ENCODE data around the gene RAD9B.
"Not testable (repeated sequence)": the region's sequence is repeated elsewhere in the genome, so short reads cannot be mapped to it uniquely, and the experiment has no call there.

RAD9B gene

DNA sequence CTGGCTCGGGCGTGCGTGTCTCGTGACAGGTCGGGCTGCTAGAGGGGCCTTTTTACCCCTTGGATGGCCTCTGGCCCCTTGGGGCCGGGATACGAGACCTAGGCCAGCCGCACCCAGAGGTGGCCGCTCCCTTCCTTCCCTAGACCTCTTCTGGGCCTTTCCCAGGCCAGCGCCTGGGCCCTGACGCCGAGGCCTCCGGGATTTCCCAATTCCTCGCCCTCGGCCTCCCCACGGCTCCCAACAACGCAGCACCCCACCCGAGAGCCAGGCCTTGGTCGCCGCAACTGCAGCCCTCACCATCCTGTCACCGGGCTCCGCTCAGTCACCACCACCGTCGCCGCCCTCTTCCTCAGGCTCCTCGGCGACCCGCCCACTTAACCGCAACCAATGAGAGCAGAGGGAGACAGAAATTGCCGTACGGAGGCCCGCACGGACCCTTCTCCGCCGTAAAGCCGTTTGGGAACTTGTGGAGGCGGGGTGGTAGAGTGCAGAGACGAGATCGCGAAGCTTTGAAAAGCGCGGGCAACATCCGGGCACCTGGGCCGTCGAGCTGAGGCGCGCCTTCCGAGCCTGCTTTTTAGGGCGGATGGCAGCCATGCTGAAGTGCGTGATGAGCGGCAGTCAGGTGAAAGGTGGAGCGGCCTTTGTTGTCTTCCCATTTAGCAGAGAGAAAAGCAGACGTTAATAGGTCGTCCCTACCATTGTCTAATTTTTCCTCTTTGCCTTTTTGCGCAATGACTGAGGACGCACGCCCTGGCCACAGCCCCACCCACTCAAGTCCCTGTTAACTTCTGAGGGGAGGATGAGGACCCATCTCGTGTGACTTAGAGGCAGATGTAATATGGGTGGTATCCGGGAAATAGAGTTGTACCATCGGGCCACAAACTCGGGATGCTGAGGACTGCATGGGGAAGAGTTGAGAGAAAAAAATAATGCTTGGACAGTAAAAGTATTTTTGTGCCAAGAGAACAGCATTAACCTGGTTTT lies at the start of gene RAD9B, which contains the start of gene VPS29:
RAD9B (plus strand) TSS at position 580 of the 987 bp plus-strand sequence; CDS start at position 587, 7 bp downstream.
VPS29 (minus strand) TSS at position 360 of the 987 bp plus-strand sequence; CDS start at position 300, 60 bp downstream.
- DNase-seq, result peak; percentile 98 to 99

DNA sequence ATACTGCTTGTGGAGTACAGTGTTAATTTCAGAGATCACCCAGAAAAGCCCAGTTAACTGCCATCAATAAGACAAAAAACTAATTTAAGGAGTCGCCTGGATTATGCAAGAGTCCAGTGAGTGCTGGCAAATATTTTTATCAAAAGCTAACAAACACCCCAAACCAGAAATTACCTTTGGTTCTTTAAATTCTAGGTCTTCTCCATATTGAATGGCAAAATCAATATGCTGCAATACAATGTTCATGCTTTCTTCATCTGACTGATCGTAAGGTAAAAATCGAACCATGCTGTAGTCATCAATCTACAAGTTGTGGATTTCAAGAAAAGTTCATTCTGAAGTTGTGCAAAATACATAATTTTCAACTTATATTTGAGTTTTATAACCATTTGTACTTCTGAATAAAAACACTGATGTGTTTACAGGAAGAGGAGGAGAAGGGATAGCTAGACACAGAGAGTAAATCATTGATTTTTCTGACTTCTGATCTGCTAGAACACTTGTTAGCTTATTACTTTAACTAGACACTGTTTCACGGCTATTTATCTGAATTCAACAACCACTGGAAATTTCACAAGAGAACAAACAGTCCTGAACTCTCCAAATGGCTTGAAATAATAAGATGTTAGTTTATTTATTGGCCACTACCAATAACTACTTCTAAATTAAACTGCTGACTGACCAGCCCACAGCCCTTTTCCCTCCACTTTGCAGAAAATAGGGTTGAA lies 48.4 kb upstream of the RAD9B start:
- DNase-seq, result no peak

DNA sequence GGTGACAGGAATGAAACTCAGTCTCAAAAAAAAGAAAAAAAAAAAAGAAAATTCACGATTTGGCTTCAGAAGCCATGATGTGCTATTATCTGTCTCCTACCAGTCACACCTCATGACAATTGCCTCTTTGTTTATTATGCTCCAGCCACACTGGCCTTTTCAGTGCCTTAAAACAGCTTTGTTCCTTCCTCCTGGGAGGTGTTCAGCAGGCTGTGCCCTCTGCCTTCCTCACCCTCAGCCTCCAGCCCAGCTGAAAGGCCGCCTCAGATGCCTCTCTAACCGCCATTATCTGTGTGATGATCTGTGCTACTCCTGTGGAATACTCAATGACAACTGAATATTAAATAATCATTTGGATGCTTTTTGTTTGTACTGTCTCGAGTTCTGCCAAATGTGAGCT lies 43.4 kb upstream of the RAD9B start:
- DNase-seq, result no peak

DNA sequence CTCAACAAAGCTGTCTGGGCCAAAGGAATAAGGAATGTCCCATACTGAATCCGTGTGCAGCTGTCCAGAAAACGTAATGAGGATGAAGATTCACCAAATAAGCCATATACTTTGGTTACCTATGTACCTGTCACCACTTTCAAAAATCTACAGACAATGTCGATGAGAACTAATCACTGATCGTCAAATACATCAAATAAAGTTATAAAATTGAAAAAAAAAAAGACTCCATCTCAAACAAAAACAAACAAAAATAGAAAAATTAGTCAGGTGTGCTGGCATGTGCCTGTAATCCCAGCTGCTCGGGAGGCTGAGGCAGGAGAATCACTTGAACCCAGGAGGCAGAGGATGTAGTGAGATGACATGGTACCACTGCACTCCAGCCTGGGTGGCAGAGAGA lies 40.9 kb upstream of the RAD9B start:
- DNase-seq, result not testable (repeated sequence)

DNA sequence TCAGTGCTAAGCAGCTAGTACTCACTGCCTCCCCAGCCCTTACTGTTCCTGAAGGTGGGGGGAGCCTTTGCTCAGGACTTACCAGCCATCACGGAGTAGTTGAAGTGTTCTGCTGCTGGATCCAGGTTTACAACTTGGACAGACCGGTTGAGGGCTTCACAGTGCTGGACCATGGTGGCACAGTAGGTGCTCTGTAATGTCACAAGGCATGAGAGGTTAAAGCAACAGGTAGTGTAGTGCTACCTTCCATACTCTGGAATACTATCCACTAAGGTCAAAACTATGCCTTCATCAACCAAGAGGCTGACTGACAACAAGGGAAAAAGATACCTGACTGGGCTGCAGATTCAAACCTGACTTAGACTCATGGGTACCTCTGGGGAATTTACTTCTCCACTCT lies 37.1 kb upstream of the RAD9B start:
- DNase-seq, result no peak

DNA sequence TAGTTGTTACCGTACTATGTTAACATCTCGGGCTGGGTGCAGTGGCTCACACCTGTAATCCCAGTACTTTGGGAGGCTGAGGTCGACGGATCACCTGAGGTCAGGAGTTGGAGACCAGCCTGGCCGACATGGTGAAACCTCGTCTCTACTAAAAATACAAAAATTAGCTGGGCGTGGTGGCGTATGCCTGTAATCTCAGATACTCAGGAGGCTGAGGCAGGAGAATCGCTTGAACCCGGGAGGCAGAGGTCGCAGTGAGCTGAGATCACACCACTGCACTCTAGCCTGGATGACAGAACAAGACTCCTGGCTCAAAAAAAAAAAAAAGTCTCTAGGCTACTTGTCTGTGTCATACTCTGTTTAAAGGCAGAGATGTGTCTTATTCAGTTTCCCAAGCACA lies 36.4 kb upstream of the RAD9B start:
- not testable (repeated sequence) for DNase-seq

DNA sequence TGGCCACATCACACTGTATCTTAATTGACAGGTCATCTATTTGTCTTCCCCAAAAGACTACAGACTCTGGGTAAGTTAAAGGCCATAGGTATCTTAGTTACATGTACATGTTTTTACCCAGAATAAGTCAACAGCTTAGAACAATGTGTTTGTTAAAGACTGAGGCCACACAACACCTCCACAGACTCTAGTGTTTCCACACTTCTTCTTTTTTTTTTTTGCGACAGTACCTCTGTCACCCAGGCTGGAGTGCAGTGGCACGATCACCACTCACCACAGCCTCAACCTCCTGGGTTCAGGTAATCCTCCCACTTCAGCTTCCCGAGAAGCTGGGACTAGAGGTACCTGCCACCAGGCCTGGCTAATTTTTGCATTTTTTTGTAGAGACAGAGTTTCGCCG lies 35.3 kb upstream of the RAD9B start:
- DNase-seq, result no peak

DNA sequence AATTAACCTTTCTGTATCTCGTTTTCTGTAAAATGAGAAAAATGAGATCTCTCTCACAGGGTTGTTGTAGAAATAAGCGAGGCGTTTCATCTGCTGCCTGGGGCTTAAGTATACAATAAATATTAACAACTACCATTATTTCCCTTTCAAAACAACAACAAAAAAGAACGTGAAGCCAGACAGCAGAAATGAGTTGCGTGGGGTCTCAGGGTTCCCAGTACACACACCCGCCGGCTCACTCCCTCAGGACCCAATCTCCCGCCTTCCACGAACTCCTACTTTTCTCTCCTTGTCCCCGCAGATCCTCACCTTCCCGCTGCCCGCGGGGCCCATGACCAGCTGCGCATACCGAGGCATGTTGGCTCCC lies 34.3 kb upstream of the RAD9B start:
- DNase-seq, result no peak

DNA sequence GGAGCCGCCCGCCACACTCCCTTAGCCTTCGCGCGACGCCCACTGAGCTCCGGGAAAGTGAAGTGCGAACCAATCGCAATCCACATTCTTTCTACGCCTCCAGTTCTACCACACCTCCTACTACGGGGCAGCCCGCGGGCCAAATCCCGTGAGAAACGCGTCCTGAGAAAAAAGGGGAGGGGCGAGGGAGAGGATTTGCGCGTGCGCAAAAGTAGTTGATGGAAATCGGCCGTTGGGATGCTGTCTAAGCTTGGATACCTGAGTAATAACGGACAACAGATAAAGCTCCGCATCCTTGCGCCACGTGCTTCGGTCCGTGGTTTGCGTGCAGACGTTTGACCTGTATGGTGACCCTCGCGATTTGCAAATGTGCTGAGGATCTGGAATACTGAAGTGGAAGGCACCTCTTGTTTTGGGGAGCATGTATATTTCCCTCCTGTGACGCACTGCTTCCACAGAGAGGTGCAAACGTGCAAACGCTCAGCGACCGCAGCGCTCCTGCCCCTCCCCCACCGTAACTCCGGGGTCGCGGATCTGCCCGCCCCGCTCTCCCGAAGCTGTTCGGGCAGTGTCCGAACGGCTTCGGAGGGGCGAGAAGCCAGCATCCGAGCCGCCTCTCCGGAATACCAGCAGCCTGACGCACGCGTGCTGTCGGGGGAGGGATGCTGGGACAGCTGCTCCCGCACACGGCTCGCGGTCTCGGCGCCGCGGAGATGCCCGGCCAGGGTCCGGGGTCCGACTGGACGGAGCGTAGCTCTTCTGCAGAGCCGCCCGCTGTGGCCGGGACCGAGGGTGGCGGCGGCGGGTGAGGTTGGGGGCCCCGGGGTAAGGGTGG lies 33.7 kb upstream of the RAD9B start, which contains the start of the genes FAM216A and GPN3:
FAM216A (plus strand) TSS at position 632 of the 835 bp plus-strand sequence; CDS start at position 663, 31 bp downstream.
GPN3 (minus strand) TSS at position 44 of the 835 bp plus-strand sequence. CDS start 54 bp downstream, outside the sequence.
- DNase-seq, result peak; percentile 92 to 93

DNA sequence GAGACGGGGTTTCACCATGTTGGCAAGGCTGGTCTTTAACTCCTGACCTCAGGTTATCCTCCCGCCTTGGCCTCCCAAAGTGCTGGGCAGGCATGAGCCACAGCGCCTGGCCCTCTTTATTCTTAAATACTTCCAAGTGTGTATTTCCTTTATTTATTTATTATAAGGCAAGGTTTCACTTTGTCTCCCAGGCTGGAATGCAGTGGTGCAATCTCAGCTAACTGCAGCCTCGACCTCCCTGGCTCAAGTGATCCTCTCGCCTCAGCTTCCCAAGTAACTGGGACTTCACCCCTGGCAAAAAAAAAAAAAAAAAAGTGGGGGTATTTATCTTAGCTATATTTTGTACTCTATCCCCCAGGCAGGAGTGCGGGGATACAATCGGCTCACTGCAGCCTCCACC lies 26.7 kb upstream of the RAD9B start:
- no peak for DNase-seq

DNA sequence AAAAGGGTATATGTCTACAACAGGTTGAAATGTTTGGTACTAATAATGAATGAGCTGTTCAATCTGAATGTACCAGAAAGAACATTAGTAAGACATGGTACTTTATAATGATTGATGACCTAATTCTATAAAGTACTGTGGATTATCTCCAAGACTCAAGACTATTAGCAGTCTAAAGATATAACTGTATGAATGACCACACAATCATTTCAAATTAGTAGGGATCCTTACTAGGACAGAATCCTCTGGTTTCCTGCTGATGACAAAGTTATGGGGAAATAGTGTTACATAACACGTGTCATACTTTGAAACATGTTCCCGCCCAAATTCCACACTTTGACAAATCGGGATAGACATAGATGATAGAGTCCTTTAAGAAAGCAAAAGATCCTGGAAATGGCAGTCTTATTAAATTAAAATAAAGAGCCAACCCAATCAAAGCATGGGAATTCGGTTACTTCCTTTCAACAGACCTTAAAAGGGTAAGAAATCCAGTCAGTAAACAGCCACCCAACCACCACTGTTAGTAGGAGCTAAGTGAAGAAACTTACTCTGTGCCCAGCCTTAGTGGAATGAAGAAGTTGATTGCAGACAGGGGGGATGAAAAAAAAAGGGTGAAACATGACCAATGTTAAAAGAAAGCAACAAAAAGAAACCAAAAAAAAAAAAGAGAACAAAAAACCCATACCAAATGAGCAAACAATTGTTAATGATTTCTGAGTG lies 3.0 kb upstream of the RAD9B start:
- no peak for DNase-seq

DNA sequence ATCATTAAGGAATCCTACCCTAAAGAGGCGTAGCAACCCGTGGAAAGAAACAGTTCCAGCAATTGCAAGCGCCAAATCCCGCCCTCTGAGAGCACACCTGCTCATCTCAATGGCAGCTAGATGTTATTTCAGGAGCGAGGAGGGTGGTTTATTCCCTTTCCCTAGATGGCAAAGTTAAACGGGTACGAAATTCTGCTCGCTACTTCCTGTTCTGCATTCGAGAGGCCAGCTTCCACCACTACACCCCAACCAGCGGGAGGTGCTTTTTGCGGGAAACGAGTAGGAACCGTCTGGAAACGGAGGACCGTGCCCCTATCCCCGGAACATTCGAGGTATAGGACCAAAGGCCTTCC lies 756 bp upstream of the RAD9B start:
- peak in 1 of 2 experiments; percentile 1 for DNase-seq

DNA sequence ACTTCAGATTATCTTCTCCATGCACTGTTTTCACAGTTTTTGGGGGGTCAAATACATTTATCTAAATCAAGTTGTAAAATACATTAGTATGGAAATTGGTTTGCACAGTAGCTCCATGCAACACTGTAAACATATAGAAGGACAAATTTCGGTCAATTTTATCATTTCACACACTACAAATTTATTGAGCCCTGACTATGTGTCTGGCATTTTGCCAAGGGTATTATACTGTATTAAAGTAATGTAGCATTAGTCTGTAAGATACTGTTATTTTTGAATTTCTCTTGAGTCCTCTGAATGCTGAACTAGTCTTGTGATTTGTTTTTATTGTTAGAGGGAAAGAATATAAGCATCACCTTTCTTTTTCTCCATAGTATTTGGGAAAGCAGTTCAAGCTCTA lies 1.3 kb downstream of the RAD9B start:
- no peak for DNase-seq

DNA sequence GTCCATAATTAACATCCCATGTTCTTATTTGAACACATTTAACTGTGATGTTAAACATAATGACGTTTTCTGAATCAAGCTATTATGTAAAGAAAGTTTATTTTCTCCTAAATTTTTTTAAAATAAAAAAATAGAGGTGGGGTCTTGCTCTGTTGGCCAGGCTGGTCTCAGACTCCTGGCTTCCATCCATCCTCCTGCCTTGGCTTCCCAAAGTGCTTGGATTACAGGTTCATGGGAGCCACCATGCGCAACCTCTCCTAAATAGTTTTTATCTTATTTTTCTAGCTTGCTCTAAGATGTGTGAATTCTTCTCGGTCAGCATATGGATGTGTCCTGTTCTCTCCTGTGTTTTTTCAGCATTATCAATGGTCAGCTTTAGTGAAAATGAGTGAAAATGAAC lies 3.2 kb downstream of the RAD9B start:
- no peak for DNase-seq

DNA sequence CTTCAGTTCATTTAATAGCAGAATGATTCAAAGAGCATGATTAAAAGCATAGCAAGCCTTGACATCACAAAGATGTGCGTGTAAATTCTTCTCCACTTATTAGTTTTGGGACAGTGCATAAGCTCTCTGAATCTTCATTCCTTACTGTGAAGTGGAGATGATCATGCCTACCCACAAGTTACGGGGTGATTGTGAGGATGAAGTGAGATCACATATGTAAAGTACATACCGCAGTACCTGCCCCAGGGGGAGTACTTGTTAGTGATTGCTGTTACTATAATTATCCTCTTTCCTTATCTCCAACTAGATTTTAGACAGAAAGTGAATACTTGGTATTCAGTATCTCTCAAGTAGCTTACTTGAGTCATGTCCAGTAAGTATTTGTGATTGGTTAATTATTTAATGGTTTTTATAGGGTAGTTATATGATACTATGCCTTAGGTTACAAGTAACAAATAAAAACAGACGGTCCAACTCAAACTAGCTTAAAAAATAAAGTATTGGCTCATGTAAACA lies 6.0 kb downstream of the RAD9B start:
- no peak for DNase-seq

DNA sequence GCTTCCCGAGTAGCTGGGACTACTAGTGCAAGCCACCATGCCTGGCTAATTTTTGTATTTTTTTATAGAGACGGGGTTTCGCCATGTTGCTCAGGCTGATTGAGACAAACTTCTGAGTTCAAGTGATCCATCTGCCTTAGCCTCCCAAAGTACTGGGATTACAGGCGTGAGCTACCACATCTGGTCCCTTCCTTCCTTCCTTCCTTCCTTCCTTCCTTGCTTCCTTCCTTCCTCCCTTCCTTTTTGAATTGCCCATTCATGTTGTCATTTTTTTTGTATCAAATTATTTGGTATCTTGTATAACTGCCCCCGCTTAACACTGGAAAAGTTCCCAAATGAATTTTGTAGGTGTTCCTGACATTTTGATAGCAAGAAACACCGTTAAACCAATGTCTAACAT lies 11.7 kb downstream of the RAD9B start:
- no peak for DNase-seq

DNA sequence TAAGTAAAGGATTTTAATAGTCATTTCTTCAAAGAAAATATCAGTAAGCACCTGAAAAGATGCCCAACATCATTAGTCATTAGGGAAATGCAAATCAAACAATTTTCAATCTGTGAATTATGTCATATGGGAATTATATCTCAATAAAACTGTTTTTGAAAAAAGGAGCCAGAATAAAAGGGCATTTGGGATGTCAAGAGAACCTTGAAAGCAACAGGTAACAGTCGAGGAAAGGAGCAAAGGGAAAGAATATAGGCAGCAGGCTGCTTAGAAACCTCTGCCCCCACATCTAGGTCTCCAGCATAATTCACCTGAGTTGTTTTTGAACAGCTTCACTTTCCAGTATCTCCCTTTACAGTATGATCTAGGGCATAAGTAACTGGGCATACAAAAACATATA lies 12.2 kb downstream of the RAD9B start:
- DNase-seq, result no peak

DNA sequence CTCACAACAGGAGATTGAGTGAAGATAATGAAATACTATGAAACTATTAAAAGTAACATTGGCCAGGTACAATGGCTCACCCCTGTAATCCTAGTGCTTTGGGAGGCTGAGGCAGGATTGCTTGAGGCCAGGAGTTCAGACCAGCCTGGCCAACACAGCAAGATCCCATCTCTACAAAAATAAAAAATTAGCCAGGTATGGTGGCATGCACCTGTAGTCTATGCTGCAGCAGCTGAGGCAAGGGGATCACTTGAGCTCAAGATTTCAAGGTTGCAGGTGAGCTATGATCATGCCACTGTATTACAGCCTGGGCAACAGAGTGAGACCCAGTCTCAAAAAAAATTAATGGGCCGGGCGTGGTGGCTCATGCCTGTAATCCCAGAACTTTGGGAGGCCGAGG lies 14.9 kb downstream of the RAD9B start:
- DNase-seq, result no peak

DNA sequence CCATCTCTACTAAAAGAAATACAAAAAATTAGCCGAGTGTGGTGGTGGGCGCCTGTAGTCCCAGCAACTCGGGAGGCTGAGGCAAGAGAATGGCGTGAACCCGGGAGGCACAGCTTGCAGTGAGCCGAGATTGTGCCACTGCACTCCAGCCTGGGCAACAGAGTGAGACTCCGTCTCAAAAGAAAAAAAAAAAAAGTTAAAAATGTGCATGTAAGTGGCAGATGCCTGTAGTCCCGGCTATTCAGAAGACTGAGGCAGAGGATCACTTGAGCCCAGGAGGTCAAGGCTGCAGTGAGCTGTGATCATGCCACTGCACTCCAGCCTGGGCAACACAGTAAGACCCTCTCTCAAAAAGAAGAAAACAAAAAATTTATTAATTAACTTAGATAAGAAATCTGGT lies 15.9 kb downstream of the RAD9B start:
- not testable (repeated sequence) for DNase-seq

DNA sequence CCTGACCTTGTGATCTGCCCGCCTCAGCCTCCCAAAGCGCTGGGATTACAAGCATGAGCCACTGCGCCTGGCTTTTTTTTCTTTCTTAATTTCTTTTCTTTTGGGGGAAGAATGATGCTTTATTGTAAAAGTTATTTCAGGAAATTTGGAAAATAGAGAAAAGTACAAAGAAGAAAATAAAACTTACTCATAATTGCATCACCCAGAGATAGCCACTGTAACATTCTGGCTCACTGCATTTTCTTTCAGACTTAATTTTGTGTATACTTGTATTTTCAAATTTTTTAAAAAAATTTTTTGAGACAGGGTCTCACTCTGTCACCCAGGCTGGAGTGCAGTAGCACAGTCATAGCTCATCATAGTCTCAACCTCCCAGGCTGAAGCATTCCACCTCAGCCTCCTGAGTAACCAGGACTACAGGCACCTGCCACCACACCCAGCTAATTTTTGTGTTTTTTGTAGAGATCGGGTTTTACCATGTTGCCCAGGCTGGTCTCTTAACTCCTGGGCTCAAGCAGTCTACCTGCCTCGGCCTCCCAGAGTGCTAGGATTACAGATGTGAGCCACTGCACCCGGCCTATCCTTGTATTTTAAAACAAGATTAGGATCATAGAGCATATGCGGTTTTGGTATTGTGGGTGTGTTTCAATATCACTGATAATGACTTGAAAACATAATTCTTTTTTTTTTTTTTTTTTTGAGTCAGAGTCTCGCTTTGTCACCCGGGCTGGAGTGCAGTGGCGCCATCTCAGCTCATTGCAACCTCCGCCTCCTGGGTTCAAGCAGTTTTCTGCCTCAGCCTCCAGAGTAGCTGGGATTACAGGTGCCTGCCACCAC lies 19.0 kb downstream of the RAD9B start:
- DNase-seq, result not testable (repeated sequence)

Measured in activated CD4-positive, alpha-beta T cell treated with anti-CD3 and anti-CD28 coated beads, Interleukin-2, amount 50 U/mL, for 4 hours (primary cell).